ENCODE results near the gene GRM4.

DNA sequence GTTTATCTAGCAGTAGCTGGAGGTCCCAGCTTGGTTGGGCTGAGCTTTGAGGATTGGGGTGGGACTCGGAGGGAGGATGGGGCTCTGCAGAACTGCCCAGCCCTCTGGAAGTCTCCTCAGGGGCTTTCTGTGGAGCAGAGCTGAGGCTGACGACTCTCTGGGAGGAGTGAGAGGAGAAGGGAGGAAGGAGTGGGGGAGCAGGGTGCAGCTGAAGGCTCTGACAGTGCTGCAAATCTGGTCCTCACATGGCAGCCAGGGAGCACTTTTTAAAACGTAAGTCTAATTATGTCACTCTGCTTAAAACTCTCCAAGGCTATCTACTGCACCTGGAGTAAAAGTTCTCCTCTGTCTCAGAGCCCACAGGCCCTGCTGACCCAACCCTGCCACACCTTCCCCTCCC lies 32.4 kb downstream of the GRM4 start:
- TF ChIP-seq FOXP2 (optimal IDR thresholded peaks at IDR 0.05; ENCODE audit: control extremely low read depth, extremely low read length, insufficient read depth) (no peak), EZH2 (IDR thresholded peaks at IDR 0.05) (no peak)

All from SK-N-MC (cell line).